Spleen (tissue), 7 donors: ENCODE data around the gene ATP2B2.

ENCODE experiments used
- POLR2A ChIP-seq, 3 donors: fragments of 450-650 bp; IDR thresholded peaks; one replicate each; pipeline ENCODE4 v1.5.1; 2017; ENCODE audit warnings: antibody characterized with exemption in 3 of 3, mild to moderate bottlenecking in 1 of 3
- TF ChIP-seq, protein P1 (sequence below), 11 experiments: fragments of 200-600 bp in 7 of 11; fragments of 450-650 bp in 4 of 11; sonication (generic) in 4 of 11; IDR thresholded peaks in 8 of 11; conservative IDR thresholded peaks in 3 of 11; 1 replicate in 7 of 11; 2 replicates in 4 of 11; pipeline versions ENCODE4 v1.4.0 to v1.8.0; 2016 to 2021; ENCODE audit warnings: antibody characterized with exemption in 11 of 11, inconsistent platforms in 4 of 11, mild to moderate bottlenecking in 1 of 11
- donor health status: DM: no; HTN: no; CAD: no; lungs with moderate emphysema.
- donor health status: DM: no; HTN: no; CAD: no.
- donor health status: DM: no; HTN: no; CAD: no.

DNA sequence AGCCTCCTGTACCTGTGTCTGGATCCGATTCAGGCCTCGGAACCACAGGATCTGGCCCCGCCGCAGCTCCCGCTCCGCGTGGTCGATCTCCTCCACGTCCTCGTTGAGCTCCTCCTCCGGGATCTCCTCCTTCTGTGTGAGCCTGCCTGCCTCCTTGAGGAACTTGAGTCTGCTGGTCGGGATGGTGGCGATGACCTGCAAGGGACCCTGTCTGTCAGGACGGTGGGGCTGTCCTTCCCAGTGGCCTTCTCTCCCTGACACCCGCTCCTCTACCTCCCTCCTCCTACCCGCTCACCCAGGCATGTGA, 167.3 kb downstream of the ATP2B2 start:
- no peak for TF ChIP-seq POLR2A (IDR thresholded peaks at IDR 0.05)
- TF ChIP-seq, protein P1, sequence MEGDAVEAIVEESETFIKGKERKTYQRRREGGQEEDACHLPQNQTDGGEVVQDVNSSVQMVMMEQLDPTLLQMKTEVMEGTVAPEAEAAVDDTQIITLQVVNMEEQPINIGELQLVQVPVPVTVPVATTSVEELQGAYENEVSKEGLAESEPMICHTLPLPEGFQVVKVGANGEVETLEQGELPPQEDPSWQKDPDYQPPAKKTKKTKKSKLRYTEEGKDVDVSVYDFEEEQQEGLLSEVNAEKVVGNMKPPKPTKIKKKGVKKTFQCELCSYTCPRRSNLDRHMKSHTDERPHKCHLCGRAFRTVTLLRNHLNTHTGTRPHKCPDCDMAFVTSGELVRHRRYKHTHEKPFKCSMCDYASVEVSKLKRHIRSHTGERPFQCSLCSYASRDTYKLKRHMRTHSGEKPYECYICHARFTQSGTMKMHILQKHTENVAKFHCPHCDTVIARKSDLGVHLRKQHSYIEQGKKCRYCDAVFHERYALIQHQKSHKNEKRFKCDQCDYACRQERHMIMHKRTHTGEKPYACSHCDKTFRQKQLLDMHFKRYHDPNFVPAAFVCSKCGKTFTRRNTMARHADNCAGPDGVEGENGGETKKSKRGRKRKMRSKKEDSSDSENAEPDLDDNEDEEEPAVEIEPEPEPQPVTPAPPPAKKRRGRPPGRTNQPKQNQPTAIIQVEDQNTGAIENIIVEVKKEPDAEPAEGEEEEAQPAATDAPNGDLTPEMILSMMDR (IDR thresholded peaks at IDR 0.05 in 8 of 11, conservative IDR thresholded peaks at IDR 0.05 in 3 of 11): no peak
